Measurements from ENCODE around the gene GRIK1.

The GRIK1 gene

GRCh38 chr21:29534448-29534847 is 405.3 kb downstream of the GRIK1 start:
- DNase-seq (ENCODE audit: low read depth) = no peak

GRCh38 chr21:29529139-29529538 is 410.7 kb downstream of the GRIK1 start:
- DNase-seq (ENCODE audit: low read depth) = no peak

GRCh38 chr21:29526545-29526944 is 413.3 kb downstream of the GRIK1 start:
- no peak for DNase-seq (ENCODE audit: low read depth)

GRCh38 chr21:29524055-29524454 is 415.7 kb downstream of the GRIK1 start:
- no peak for DNase-seq (ENCODE audit: low read depth)

GRCh38 chr21:29523646-29524045 is 416.1 kb downstream of the GRIK1 start:
- no peak for DNase-seq (ENCODE audit: low read depth)

GRCh38 chr21:29521872-29522271 is 417.9 kb downstream of the GRIK1 start:
- DNase-seq (ENCODE audit: low read depth) = no peak

- no peak for DNase-seq (ENCODE audit: low read depth)
Measured at GRCh38 chr21:29520171-29520570, 419.6 kb downstream of the GRIK1 start.

GRCh38 chr21:29514652-29515247 is 425.0 kb downstream of the GRIK1 start:
- no peak for DNase-seq (ENCODE audit: low read depth)

- no peak for DNase-seq (ENCODE audit: low read depth)
Measured at GRCh38 chr21:29513535-29513934, 426.3 kb downstream of the GRIK1 start.

GRCh38 chr21:29511096-29511495 is 428.7 kb downstream of the GRIK1 start:
- no peak for DNase-seq (ENCODE audit: low read depth)

GRCh38 chr21:29509121-29509520 is 430.7 kb downstream of the GRIK1 start:
- no peak for DNase-seq (ENCODE audit: low read depth)

GRCh38 chr21:29508301-29508700 is 431.5 kb downstream of the GRIK1 start:
- no peak for DNase-seq (ENCODE audit: low read depth)

GRCh38 chr21:29506947-29507346 is 432.8 kb downstream of the GRIK1 start:
- peak; percentile 10 for DNase-seq (ENCODE audit: low read depth)

GRCh38 chr21:29506214-29506613 is 433.6 kb downstream of the GRIK1 start:
- DNase-seq (ENCODE audit: low read depth) = no peak

GRCh38 chr21:29504751-29505321 is 435.0 kb downstream of the GRIK1 start:
- DNase-seq (ENCODE audit: low read depth) = peak; percentile 38

- peak; percentile 28 for DNase-seq (ENCODE audit: low read depth)
Measured at GRCh38 chr21:29501451-29501850, 438.3 kb downstream of the GRIK1 start.

GRCh38 chr21:29499734-29500343 is 440.0 kb downstream of the GRIK1 start:
- DNase-seq (ENCODE audit: low read depth) = peak; percentile 20

GRCh38 chr21:29499229-29499628 is 440.6 kb downstream of the GRIK1 start:
- no peak for DNase-seq (ENCODE audit: low read depth)

GRCh38 chr21:29496337-29496736 is 443.5 kb downstream of the GRIK1 start:
- DNase-seq (ENCODE audit: low read depth) = no peak

- peak; percentile 34 for DNase-seq (ENCODE audit: low read depth)
Measured at GRCh38 chr21:29490016-29490415, 449.8 kb downstream of the GRIK1 start.

- no peak for DNase-seq (ENCODE audit: low read depth)
Measured at GRCh38 chr21:29487154-29487553, 452.6 kb downstream of the GRIK1 start.

Data from non-pigmented ciliary epithelial cell (primary cell).